Measurements from ENCODE around the gene LMO2. TPM values are rescaled to one million over a fixed set of nuclear protein-coding genes. Genes with fewer than 3 reads are reported as not detected.

LMO2 gene
- total and polyA plus RNA-seq, 2 donors (not counting 3 experiments of a cell fraction or from before 2014, with no cell fraction given), result 60.4 to 66.8 TPM

DNA sequence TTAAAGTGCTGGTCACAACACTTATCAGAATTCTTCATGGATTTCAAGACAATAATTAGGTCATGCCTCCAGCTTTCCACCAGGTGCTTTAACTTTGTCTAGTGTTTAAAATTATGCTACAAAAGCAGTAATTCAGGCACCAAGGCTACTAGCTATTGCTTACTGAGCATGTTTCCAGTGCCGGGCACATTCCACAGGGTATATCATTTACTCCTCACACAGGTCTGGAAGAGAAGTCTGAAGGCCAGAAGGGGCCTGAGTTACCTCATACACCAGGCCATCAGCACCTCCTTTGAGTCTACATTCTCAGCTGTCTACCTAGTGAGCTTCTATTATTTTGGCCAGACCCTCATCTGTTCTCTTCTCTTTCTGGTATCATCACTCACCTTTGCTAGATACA is 41.7 kb upstream of the LMO2 start:
- FAIRE-seq (no peak), DNase-seq (ENCODE audit: low read depth, low spot score) (no peak)
- no peaks in the 10 kb centered on the region for H3K79me2 ChIP-seq (ENCODE audit: control insufficient read depth, insufficient read depth, low read length)
- H3K9me1 ChIP-seq (replicated peaks; ENCODE audit: control insufficient read depth, extremely low read depth, insufficient read depth, low read length), result no peaks in the 10 kb centered on the region
- H3K27me3 ChIP-seq (ENCODE audit: control insufficient read depth in 2 of 2, insufficient read depth in 2 of 2, low read length in 2 of 2), result no peaks in the 10 kb centered on the region
- no peaks in the 10 kb centered on the region for H3K36me3 ChIP-seq (ENCODE audit: control insufficient read depth in 2 of 2, extremely low read depth in 1 of 2, insufficient read depth in 2 of 2, low read length in 2 of 2)
- H4K20me1 ChIP-seq (replicated peaks; ENCODE audit: control insufficient read depth, extremely low read depth, insufficient read depth, low read length), result no peaks in the 10 kb centered on the region
- no peak overlapping the region for H3K4me3 ChIP-seq (replicated peaks in 1 of 3; ENCODE audit: insufficient read depth in 1 of 3, low read depth in 1 of 3, low read length in 3 of 3)
- intact Hi-C loops (cut with micrococcal nuclease) (loop anchor here (5.0 kb wide), 2 partner anchors 119 to 231 kb away; partner anchors contain the start of genes C11orf91 and CAPRIN1), dilution Hi-C loops (cut with MboI; ENCODE audit: extremely low pct_ligation_motif_present, low sequenced_read_pairs) (no loop called here)
- H3K4me2 ChIP-seq (ENCODE audit: insufficient read depth, low read length), result no peak overlapping the region
- H2AFZ ChIP-seq (ENCODE audit: low read depth, low read length), result no peak overlapping the region
- CTCF ChIA-PET, result no interaction called here
- no peak overlapping the region for H3K9ac ChIP-seq (replicated peaks; ENCODE audit: extremely low read depth, insufficient read depth, low read length)
- peaks cover 76% of the 10 kb centered on the region for H3K4me1 ChIP-seq (ENCODE audit: control insufficient read depth, extremely low read depth, insufficient read depth, low read length)
- POLR2A ChIA-PET, result no interaction called here
- TF ChIP-seq GATA2 (IDR thresholded peaks at IDR 0.05; ENCODE audit: insufficient read depth, insufficient read length, low read depth, low read length) (no peak), JUN (IDR thresholded peaks at IDR 0.05; ENCODE audit: borderline replicate concordance, insufficient read depth, insufficient read length, low read depth) (no peak), MYC (IDR thresholded peaks at IDR 0.05; ENCODE audit: low read depth, low read length) (no peak), POLR2A (IDR thresholded peaks at IDR 0.05; ENCODE audit: low read depth, low read length) (no peak), POLR2AphosphoS5 (IDR thresholded peaks at IDR 0.05; ENCODE audit: insufficient read depth, low read depth, low read length) (no peak), EZH2 (IDR thresholded peaks at IDR 0.05; ENCODE audit: borderline replicate concordance, low read depth, low read length, severe bottlenecking) (no peak), FOS (IDR thresholded peaks at IDR 0.05; ENCODE audit: borderline replicate concordance, insufficient read depth, low read length) (no peak)
- TF ChIP-seq, protein P1, sequence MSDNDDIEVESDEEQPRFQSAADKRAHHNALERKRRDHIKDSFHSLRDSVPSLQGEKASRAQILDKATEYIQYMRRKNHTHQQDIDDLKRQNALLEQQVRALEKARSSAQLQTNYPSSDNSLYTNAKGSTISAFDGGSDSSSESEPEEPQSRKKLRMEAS (IDR thresholded peaks at IDR 0.05; ENCODE audit: insufficient read depth, insufficient read length), result no peak
- TF ChIP-seq, protein P2, sequence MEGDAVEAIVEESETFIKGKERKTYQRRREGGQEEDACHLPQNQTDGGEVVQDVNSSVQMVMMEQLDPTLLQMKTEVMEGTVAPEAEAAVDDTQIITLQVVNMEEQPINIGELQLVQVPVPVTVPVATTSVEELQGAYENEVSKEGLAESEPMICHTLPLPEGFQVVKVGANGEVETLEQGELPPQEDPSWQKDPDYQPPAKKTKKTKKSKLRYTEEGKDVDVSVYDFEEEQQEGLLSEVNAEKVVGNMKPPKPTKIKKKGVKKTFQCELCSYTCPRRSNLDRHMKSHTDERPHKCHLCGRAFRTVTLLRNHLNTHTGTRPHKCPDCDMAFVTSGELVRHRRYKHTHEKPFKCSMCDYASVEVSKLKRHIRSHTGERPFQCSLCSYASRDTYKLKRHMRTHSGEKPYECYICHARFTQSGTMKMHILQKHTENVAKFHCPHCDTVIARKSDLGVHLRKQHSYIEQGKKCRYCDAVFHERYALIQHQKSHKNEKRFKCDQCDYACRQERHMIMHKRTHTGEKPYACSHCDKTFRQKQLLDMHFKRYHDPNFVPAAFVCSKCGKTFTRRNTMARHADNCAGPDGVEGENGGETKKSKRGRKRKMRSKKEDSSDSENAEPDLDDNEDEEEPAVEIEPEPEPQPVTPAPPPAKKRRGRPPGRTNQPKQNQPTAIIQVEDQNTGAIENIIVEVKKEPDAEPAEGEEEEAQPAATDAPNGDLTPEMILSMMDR (IDR thresholded peaks at IDR 0.05; ENCODE audit: extremely low read depth in 1 of 2, insufficient read depth in 1 of 2, low read depth in 1 of 2, low read length in 2 of 2), result no peak
- H3K9me3 ChIP-seq (replicated peaks; ENCODE audit: control insufficient read depth, insufficient read depth, low read length), result no peaks in the 10 kb centered on the region
- BruUV-seq (replicated peaks), result no TSS peak
- H3K27ac ChIP-seq (ENCODE audit: insufficient read depth, low read depth, low read length), result no peak overlapping the region

Data from endothelial cell of umbilical vein (primary cell).